NCI-H2196 (cell line): ENCODE results near the gene HELQ.
"Not testable (repeated sequence)": the region's sequence is repeated elsewhere in the genome, so short reads cannot be mapped to it uniquely, and the experiment has no call there.

Source experiments
- DNase-seq: peaks from one replicate; lab custom pipeline; 2025; ENCODE audit not compliant: unreplicated experiment; lab: John Stamatoyannopoulos, UW

Gene HELQ, protein sequence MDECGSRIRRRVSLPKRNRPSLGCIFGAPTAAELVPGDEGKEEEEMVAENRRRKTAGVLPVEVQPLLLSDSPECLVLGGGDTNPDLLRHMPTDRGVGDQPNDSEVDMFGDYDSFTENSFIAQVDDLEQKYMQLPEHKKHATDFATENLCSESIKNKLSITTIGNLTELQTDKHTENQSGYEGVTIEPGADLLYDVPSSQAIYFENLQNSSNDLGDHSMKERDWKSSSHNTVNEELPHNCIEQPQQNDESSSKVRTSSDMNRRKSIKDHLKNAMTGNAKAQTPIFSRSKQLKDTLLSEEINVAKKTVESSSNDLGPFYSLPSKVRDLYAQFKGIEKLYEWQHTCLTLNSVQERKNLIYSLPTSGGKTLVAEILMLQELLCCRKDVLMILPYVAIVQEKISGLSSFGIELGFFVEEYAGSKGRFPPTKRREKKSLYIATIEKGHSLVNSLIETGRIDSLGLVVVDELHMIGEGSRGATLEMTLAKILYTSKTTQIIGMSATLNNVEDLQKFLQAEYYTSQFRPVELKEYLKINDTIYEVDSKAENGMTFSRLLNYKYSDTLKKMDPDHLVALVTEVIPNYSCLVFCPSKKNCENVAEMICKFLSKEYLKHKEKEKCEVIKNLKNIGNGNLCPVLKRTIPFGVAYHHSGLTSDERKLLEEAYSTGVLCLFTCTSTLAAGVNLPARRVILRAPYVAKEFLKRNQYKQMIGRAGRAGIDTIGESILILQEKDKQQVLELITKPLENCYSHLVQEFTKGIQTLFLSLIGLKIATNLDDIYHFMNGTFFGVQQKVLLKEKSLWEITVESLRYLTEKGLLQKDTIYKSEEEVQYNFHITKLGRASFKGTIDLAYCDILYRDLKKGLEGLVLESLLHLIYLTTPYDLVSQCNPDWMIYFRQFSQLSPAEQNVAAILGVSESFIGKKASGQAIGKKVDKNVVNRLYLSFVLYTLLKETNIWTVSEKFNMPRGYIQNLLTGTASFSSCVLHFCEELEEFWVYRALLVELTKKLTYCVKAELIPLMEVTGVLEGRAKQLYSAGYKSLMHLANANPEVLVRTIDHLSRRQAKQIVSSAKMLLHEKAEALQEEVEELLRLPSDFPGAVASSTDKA

DNA sequence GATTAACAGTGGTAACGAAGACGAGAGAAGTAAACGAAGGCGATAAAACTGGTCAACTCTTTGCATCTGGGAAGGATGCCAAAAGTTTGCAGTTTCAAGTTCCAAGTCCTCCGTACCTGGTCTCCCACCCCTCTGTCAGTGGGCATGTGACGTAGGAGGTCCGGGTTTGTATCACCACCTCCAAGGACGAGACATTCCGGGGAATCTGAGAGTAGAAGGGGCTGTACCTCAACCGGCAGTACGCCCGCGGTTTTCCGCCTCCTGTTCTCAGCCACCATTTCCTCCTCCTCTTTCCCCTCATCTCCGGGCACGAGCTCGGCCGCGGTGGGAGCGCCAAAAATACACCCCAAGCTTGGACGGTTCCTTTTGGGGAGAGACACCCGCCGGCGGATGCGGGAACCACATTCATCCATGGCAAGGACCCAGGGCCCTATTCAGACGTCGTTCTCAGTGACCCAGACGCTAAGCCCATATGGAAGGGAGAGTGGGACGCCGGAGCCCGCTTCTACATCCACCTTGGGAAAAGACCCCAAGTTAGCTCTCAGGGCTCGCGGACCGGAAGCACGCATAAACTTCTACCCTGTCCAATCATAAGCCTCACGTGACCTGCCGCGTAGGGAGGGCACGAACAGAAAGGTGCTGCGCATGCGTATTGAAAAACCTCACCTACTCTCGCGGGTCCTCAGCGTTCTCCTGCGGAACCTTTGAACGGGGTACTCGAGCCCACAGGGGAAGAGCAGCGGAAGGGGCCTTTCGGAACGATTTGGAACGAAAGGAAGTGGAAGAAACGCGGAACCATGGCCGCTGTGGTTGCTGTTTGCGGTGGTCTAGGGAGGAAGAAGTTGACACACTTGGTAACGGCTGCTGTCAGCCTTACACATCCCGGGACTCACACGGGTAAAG is at the start of gene HELQ, which contains the start of gene MRPS18C:
TSS of gene HELQ (minus strand) at position 543 of the 903 bp plus-strand sequence. CDS start at position 413, 130 bp downstream.
TSS of gene MRPS18C (plus strand) at position 778 of the 903 bp plus-strand sequence. CDS start at position 798, 20 bp downstream.
- peak; percentile 88 for DNase-seq

DNA sequence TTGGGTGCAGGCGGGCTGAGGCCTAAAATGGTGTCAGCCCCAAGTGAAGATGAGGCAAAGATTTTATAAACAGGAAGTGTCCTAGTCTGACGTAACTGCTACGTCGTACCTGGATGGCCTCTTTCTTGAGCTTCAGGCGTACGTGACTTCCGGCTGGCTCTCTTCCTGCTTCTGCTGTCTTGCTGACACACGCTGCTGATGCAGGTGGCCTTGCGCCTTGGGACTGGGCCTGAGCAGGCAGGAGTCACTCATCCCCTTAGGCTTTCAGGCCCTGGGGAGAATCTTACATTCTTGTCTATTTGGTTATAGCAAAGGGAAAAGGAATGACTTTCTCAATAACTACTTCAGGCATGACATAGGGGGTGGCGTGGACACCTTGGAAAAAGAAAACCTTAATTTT is 49.4 kb upstream of the HELQ start:
- no peak for DNase-seq

DNA sequence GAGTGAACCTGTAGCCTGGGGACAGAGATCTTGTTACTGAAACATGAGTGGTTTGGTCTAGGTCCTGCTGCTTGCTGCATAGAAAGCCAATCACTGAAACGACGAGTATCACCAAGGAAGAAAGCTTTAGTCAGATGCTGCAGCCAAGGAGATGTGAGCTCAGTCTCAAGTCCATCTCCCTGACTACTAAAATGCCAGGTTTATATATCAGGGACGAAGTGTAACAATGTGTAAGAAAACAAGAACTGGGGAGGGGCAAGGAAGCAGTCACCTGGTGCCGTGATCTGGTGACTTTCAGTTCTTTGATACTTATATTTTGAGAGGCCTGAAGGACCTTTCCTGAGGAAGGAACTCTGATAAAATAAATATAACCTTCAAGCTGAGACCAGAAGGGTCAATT is 48.9 kb upstream of the HELQ start:
- DNase-seq = no peak

DNA sequence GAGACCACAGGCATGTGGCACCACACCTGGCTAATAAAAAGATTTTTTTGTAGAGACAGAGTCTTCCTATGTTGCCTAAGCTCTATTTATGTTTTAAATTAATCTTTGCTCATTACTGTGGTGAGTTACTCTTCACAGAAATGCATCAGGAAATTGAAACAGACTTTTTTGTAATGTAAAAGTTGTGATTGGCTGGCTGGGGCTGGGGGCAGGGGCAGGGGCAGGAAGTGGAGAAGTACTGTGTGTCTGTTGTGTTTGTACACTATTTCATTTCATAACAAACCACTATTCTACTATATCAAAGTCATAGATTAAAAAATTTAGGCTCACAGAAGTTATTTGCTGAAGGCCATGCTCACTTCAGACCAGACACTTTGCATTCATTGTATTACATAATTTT is 48.4 kb upstream of the HELQ start:
- DNase-seq = no peak

DNA sequence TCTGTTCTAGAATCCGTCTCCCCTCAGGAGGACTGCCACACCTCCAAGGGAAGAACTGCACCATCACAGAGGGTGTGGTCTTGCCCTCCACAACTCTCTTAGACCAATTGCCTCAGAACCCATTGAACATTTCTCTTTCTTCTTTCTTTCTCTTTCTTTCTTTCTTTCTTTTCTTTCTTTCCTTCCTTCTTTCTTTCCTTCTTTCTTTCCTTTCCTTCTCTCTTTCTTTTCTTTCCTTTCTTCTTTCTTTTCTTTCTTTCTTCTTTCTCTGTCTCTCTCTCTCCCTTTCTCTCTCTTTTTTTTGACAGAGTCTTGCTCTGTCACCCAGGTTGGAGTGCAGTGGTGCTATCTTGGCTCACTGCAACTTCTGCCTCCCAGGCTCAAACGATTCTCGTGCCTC is 46.0 kb upstream of the HELQ start:
- not testable (repeated sequence) for DNase-seq

DNA sequence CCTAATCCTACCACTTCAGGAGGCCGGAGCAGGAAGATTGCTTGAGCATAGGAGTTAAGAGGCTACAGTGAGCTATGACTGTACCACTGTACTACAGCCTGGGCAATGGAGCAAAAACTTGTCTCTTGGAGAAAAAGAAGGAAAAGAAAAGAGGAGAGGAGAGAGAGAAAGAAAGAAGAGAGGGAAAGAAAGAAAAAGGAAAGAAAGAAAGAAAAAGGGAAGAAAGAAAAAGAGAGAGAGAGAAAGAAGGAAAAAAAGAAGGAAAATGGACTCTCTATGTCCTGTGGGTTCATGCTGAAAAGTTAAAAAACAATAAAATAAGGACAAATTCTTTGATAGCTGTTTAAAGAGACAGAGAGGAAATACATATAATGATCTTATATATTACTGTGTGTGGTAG is 42.6 kb upstream of the HELQ start:
- DNase-seq = no peak

DNA sequence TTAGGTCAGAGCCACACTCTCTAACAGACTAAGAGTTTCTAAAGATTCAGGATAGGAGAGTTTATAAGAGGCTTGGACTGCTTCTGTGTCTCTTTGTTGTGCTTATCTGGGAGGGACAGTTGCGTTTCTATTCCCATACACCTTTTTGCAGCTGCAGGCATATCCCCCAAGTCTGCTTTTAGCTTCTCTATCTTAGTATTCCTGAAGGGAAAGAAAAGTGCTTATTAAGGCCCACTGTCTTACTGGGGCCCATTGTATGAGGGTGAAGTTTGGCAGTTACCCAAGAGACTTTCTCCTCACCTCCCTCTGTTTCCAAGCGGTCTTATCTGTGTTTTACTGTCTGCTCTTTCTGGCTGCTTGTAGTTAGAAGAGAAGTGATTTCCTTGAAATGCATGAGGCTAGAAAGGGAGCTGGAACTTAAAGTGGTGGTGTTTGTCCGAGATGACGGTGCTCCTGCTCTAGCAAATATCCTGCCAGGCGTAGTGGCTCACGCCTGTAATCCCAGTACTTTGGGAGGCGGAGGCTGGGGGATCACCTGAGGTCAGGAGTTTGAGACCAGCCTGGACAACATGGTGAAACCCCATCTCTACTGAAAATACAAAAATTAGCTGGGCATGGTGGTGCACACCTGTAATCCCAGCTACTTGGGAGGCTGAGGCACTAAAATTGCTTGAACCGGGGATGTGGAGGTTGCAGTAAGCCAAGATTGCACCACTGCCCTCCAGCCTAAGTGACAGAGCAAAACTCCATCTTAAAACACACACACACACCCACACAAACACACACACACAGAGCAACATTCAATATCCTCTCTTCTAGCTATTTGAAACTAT is 40.7 kb upstream of the HELQ start:
- DNase-seq = not testable (repeated sequence)

DNA sequence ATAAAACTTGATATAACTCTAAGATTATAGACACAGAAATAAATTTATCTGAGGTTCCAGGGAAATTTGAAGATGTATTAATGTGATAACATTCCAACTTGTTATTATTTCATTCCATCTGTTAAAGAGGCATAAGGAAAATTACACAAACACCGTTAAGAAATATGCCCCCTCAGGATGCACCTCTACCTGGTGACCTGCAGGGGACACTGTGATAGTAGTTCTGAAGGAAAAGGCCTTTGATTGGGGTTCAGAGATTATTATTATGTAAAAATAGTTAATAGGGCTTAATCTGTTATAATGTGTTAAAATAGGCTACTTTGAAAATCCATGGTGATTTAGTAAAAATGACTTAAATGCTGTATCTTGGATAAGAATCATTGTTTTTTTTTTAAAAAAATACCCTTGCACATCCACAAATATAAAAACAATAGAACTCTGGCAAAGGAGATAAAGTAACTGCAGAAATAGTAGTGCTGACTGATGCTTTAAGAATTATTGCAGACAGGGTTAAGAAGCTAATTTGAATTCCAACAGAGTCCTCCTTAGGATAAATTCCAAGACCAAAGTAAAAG is 35.3 kb upstream of the HELQ start:
- DNase-seq = peak; percentile 5

DNA sequence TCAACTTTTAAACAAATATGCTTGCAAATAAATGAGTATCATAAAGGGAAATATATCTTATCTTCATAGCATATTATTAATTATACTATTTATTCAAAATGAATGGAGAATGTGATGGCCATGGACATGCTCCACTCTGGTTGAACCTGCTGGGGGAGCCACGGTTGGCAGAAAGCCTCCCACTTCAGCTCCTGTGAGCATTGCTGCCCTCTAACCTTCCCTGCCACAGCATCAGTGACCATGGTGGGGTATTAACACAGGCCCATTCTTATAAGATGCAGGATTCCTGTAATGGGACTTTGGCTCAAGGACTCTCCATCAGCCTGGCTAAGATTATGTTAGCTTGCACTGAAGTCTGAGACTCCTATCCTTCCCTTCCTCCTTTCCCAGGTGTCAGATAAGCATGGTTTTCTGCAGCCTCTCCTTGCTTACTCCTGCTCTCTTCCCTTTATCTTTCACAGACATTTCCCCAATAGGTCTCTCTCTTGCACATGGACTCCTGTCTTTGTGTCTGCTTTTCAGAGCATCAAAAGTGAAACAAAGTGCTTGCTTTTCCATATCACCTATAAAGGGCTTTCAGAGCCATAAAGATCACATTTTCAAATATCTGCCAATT is 34.2 kb upstream of the HELQ start:
- no peak for DNase-seq

DNA sequence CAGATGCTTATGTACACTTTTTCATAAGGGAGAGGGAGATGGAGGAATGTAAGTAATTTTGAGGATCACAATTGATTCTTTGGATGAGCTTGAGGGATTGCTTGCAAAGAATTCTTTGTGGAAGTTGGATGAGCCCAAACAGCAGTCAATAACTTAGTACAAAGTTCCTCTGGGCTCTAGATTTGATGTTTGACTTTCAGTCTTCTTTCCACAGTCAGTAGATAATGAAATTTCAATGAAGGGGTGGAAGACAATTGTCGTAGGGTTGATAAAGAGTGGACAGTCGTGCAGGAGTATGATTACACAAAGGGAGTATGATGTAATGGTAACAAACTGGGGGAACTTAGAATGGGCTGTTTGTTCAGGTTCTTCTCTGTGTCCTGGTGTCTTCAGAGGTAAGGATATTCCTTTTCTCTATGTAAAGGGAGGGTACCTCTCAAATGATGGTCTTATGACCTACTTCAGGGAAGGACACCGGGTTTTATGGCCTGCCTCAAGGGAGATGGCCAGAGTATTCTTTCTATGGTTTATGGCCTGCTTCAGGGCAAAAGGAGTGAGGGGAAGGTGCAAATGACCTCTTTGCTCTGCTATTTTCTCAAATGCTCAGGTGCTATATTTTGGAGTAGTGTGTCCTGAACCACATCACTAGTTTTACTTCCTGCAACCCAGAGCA is 31.0 kb upstream of the HELQ start:
- DNase-seq = no peak

DNA sequence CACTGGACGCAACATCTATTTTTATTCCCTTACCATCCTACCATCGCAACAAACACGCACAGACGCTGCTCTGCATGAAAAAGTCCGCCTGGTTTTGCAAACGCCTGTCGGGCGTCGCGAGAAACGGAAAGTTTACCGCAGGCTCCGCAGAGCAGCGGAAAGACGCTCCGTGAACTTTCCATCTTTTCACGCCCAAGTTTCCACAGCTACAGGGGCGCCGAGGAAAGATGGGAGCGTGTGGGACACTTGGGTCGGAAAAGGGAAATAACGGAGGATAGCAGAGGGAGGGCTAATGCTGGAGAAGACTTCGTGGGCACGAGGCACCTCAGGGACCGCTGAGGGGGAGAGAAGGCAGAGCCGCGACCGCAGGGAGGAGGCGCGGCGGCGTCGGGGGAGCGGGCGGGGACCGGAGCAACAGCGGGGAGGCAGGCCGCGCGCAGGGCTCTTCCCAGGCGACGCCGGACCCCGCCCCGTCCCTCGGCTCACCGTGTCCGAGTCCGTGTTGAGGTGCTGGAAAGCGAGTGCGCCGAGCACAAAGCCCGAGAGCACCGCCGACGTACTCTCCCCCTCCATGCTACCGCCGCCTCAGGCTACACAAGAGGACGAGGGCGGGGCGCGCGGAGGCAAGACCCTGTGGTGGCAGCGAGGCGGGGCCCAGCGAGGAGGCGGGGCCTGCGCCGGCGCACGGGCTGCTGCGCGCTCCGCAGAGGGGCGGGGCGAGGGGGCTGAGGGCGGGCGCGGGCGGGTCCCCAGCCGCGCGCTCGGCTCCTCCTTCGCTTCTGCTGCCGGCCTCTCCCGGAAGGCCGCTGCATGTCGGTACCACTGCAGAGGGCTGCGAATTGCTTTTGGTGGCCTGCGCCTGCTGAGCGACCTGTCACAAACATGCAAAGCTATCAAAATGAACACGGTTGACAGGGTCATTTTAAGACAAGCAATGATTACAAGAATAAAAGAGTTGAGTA is 29.2 kb upstream of the HELQ start, which contains the start of gene ABRAXAS1:
TSS of gene ABRAXAS1 (minus strand) at position 601 of the 962 bp plus-strand sequence. CDS start at position 573, 28 bp downstream.
- DNase-seq = peak; percentile 84

DNA sequence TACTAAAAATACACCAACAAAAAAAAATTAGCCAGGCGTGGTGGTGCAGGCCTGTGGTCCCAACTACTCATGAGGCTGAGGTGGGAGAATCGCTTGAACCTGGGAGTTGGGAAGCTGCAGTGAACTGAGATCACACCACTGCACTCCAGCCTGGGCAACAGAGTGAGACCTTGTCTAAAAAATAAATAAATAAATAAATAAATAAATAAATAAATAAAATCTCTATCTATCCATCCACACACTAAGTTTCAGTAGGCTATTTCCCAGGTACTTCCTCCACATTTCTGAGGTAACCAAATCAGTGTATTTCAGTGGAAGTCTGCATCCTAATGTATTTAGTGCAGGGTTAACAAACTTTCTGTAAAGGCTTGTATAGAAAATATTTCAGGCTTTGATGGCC is 18.3 kb upstream of the HELQ start:
- no peak for DNase-seq

DNA sequence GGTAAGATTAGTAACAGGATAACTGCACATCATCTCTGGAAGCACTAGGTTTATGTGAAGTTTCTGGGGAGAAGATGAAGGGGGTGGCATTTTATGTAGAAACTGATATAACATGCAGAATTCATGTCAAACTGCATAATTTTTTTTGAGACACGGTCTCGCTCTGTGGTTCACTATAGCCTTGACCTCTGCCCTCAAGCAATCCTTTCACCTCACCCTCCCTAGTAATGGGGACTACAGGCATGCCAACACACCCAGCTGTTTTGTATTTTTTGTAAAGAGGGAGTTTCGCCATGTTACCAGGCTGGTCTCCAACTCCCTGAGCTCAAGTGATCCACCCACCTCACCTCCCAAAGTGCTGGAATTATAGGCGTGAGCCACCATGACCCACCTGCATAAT is 17.8 kb upstream of the HELQ start:
- no peak for DNase-seq

DNA sequence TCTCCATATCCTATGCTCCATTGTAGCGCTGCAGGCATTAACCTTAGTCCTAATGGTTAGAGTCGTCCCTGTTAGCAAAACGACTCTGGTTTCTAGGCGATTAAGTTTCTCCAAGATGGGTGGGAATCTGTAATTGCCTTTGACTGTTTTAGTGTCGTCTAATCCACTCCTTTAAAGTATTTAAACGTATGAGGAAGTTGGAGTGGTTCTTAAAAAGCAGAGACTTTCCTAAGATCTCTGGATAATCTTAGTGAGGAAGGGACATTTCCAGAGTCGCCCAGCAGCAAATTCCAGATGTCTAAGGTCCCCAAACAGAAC is 520 bp upstream of the HELQ start:
- no peak for DNase-seq

DNA sequence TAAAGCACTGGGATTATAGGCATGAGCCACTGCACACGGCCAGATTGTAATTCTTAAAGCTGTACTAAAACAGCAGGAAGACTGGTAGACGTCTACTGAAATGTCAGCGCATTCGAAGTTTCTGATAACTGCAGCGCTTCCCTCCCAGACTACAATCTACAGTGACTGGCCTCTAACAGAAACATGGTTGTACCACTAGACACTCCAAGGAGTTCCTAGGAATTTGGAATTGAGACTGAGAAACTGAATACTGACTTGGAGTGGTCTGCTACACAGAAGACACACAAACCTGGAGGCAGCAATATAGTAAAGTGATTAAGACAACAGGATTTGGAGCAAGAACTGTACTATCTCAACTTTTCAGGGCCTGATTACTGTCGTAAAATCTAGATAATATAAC is 937 bp downstream of the HELQ start:
- DNase-seq = no peak

DNA sequence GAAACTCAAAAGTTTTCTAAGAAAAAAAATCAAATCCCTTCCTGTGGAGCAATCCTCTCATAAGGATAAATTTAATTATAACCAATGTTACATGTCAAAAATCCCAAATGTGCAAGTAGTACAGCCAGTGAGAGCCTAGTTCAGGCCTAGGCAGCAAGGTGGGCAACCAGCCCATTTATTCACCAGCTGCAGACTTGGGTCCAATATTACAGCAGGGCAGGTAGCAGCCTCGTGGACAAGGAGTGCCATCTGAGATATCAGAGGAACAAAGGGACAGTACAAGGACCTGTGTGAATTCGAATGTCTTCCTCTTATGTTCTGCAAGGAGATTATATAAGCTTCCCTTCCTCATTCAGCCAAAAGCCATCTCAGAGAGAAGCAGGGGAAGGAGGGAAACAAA is 6.6 kb downstream of the HELQ start:
- DNase-seq = no peak

DNA sequence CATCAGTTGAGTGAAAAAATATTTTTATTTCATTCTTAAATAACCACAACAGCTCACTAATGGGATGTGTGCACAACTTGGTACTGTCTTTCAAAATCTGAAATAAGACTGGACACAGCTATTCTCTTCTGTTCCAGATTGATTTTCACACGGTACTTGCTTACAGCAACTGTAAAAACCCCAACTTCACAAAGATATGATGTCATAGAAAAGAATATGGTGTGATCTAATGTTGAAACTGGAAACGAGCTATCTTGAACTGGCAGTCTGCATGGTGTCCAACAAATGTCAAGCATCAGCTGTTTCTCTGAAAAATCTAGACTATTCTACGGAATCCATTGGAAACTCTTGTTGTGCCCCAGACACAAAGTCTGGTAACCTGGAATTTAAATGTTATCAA is 14.7 kb downstream of the HELQ start:
- no peak for DNase-seq
